Measurements from ENCODE around the gene AFF1. TPM values are rescaled to one million over a fixed set of nuclear protein-coding genes. Genes with fewer than 3 reads are reported as not detected.

AFF1 gene
- total and polyA plus RNA-seq, 4 donors = 7.2 to 42.8 (median 21.5) TPM

DNA sequence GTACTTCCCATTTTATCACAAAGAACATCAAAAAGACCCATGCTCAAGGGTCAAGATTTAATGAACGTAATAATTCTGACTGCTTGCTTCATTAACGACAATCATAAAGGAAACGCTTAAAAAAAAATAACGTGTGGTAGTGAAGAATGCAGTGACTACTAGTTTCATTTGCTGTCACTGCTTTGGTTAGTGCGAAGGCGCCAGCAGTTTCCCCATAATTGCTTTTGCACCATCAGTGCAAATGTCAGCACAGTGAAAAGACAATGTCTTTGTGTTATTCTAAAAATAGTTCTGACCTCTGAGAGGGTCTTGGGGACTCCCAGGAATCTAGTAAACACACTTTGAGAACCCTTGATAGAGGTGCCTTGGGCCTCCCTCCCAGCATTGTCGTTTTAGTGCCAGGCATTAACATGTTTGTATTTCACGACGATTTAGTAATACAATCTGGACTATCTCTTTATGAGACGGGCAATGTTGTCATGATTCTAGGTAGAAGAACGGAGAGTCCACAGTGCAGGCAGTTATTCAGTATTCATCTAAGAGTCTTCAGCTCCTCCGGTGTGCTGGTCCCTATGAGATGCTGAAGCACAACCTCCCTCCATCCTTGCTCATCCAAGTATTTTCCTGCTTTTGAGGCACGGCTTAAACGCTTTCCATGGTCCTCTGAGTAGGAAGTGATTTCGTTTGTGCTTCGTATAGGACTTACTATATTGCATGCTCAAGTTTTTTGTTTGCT lies 71.0 kb downstream of the AFF1 start:
- TF ChIP-seq HNF4G (IDR thresholded peaks at IDR 0.05) (no peak), SP1 (IDR thresholded peaks at IDR 0.05) (no peak), GABPA (IDR thresholded peaks at IDR 0.05 in 1 of 2, conservative IDR thresholded peaks at IDR 0.05 in 1 of 2) (no peak), FOXA2 (IDR thresholded peaks at IDR 0.05) (no peak), NR2F2 (IDR thresholded peaks at IDR 0.05) (no peak), YY1 (IDR thresholded peaks at IDR 0.05) (no peak), ATF3 (IDR thresholded peaks at IDR 0.05) (no peak), JUND (IDR thresholded peaks at IDR 0.05) (peak in 1 of 2 donors; percentile 28), TAF1 (conservative IDR thresholded peaks at IDR 0.05) (no peak), REST (IDR thresholded peaks at IDR 0.05) (peak; percentile 14), RXRA (IDR thresholded peaks at IDR 0.05) (no peak), FOXA1 (IDR thresholded peaks at IDR 0.05) (no peak), ZBTB33 (IDR thresholded peaks at IDR 0.05) (no peak), RAD21 (IDR thresholded peaks at IDR 0.05) (no peak), HNF4A (conservative IDR thresholded peaks at IDR 0.05) (peak in 1 of 2 donors; percentile 14), EGR1 (IDR thresholded peaks at IDR 0.05; ENCODE audit: low read depth in 2 of 2) (no peak)
- TF ChIP-seq, protein P1, sequence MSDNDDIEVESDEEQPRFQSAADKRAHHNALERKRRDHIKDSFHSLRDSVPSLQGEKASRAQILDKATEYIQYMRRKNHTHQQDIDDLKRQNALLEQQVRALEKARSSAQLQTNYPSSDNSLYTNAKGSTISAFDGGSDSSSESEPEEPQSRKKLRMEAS (IDR thresholded peaks at IDR 0.05) = no peak
- TF ChIP-seq, protein P2, sequence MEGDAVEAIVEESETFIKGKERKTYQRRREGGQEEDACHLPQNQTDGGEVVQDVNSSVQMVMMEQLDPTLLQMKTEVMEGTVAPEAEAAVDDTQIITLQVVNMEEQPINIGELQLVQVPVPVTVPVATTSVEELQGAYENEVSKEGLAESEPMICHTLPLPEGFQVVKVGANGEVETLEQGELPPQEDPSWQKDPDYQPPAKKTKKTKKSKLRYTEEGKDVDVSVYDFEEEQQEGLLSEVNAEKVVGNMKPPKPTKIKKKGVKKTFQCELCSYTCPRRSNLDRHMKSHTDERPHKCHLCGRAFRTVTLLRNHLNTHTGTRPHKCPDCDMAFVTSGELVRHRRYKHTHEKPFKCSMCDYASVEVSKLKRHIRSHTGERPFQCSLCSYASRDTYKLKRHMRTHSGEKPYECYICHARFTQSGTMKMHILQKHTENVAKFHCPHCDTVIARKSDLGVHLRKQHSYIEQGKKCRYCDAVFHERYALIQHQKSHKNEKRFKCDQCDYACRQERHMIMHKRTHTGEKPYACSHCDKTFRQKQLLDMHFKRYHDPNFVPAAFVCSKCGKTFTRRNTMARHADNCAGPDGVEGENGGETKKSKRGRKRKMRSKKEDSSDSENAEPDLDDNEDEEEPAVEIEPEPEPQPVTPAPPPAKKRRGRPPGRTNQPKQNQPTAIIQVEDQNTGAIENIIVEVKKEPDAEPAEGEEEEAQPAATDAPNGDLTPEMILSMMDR (IDR thresholded peaks at IDR 0.05; ENCODE audit: low read depth, low read length, missing input control) = no peak

More for the DNA sequence above, 71.0 kb downstream of the AFF1 start:
- peak overlapping the region; percentile 95 to 98 for H3K27ac ChIP-seq (ENCODE audit: low read depth in 1 of 2, low read length in 2 of 2)
- peaks cover 5 to 41% (median 26%) of the 10 kb centered on the region in 4 donors for H3K4me1 ChIP-seq (ENCODE audit: control insufficient read depth in 4 of 4, insufficient read depth in 4 of 4, low read length in 3 of 4)
- peak overlapping the region; percentile 78 to 89 (median 87) for H3K4me3 ChIP-seq (ENCODE audit: low read depth in 1 of 3, low read length in 3 of 3)
- H3K9ac ChIP-seq (ENCODE audit: low read depth in 1 of 2, low read length in 2 of 2) = peak overlapping the region; percentile 44 to 87
- H3K27me3 ChIP-seq (ENCODE audit: control insufficient read depth in 4 of 4, insufficient read depth in 4 of 4, low read length in 3 of 4) = no peaks in the 10 kb centered on the region
- WGBS = 16% methylated on average over 16 of the region's 16 CpGs
- no peaks in the 10 kb centered on the region for H3K9me3 ChIP-seq (ENCODE audit: control insufficient read depth in 4 of 4, low read length in 3 of 4)
- H3K36me3 ChIP-seq (ENCODE audit: control insufficient read depth in 4 of 4, insufficient read depth in 3 of 4, low read depth in 1 of 4, low read length in 3 of 4) = no peaks in the 10 kb centered on the region
- DNase-seq (ENCODE audit: low spot score) = no peak

Measured in liver (tissue), 9 donors.